HG02678 (cell line): ENCODE data around the gene GRHL3.
"Not testable (repeated sequence)": the region's sequence is repeated elsewhere in the genome, so short reads cannot be mapped to it uniquely, and the experiment has no call there.

ENCODE experiments used
- ATAC-seq: cut with Tn5 transposase; IDR thresholded peaks from one replicate; pipeline ENCODE4 v1.9.1; 2021; ENCODE audit warnings: mild to moderate bottlenecking, moderate library complexity; ENCODE audit not compliant: unreplicated experiment

Gene GRHL3

GRCh38 chr1:24319312-24319863 lies at the start of gene GRHL3:
Gene GRHL3 (plus strand): TSS chr1:24319357. CDS start chr1:24319552, 195 bp downstream.
- ATAC-seq = no peak

- not testable (repeated sequence) for ATAC-seq
Measured at GRCh38 chr1:24274203-24275103, 44.7 kb upstream of the GRHL3 start.

DNA sequence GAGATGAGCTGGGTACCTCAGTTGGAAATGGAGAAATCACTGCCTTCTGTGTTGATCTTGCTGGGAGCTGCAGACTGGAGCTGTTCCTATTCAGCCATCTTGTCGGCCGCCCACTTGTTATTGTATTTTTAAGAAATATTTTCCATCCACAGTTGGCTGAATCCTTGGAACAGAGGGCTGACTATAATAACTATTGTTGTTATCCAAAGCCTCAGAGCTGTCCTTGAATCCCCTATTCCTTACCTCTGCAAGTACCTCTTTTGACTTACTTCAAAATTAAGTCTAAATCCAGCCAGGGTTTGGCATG lies 44.1 kb upstream of the GRHL3 start:
- no peak for ATAC-seq

- no peak for ATAC-seq
Measured at GRCh38 chr1:24275510-24275909, 43.6 kb upstream of the GRHL3 start.

GRCh38 chr1:24276791-24277190 lies 42.4 kb upstream of the GRHL3 start:
- no peak for ATAC-seq

- ATAC-seq = no peak
Measured at GRCh38 chr1:24277420-24278169, 41.6 kb upstream of the GRHL3 start.

DNA sequence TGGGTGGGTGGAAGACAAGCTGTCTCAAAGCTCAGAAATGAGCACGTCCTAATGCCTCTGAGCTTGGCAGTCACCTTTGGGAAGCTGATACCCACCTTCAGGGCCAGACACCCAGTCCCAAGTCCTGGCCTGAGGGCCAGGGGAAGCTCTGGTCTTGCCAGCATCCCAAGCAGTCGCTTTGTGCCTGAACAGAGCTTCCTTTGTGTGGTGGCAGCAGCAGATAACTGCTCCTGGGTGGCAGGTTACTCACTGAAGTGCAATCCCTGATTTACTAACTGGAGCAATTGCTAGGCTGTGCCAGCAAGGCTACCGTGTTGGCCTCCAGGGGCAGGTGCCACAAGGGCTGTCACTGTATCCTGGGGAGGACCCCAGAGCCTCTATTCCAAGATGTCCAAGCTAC lies 40.4 kb upstream of the GRHL3 start:
- no peak for ATAC-seq

GRCh38 chr1:24279590-24280232 lies 39.4 kb upstream of the GRHL3 start:
- no peak for ATAC-seq

- ATAC-seq = no peak
Measured at GRCh38 chr1:24281591-24281990, 37.6 kb upstream of the GRHL3 start.

- no peak for ATAC-seq
Measured at GRCh38 chr1:24282491-24282890, 36.7 kb upstream of the GRHL3 start.

GRCh38 chr1:24283326-24284155 lies 35.6 kb upstream of the GRHL3 start:
- no peak for ATAC-seq

- ATAC-seq = no peak
Measured at GRCh38 chr1:24284156-24284471, 35.0 kb upstream of the GRHL3 start.

DNA sequence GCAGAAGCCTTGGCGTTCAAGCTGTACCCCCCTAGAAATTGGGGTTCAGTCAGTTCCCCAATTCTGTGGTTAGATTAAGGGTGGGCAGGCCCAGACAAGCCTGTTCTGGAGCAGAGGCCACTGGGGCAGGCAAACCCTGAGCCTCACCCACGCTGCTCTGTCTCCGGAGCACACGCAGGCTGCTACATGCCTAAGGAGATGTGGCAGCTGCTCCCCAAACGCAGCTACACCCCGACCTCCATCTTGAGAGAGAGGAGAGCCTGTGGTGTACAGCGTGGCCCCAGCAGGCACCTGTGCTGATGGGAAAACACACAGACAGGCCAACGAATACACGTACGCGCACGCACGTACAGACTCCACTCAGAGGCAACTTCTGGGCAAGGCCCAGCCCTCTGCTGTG lies 33.9 kb upstream of the GRHL3 start:
- no peak for ATAC-seq

- ATAC-seq = no peak
Measured at GRCh38 chr1:24286246-24287010, 32.7 kb upstream of the GRHL3 start.

- not testable (repeated sequence) for ATAC-seq
Measured at GRCh38 chr1:24287779-24288178, 31.4 kb upstream of the GRHL3 start.

GRCh38 chr1:24288479-24288878 lies 30.7 kb upstream of the GRHL3 start:
- ATAC-seq = no peak

- ATAC-seq = no peak
Measured at GRCh38 chr1:24289937-24290595, 29.1 kb upstream of the GRHL3 start.

GRCh38 chr1:24290933-24291487 lies 28.1 kb upstream of the GRHL3 start:
- ATAC-seq = no peak

DNA sequence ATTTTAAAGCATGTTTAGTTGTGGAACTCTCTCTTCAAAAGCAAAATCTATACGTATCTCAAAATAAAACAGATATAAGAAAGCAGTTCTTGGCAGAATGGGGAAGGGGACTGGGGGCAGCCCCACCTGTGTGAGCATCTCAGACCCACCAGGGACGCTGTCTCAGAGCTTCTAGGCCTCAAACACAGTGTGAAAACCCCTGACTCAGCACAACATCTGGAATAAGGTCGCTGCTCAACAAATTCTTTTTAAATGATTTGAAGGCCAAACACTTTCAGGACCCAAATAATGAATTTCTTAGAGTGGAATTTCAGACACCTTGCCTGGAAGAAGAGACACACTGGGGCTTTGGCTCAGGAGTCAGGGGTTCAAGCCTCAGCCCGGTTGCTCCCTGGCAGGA lies 27.1 kb upstream of the GRHL3 start:
- no peak for ATAC-seq
